K562 (cell line): Measurements from ENCODE around the gene ANKEF1. TPM values are rescaled to one million over a fixed set of nuclear protein-coding genes. Genes with fewer than 3 reads are reported as not detected.

Source experiments
- ATAC-seq: fragments of 200-7000 bp; cut with Tn5 transposase; 3 replicates; pipeline ENCODE4 v1.9.1; 2020; ENCODE audit warnings: moderate library complexity
- BruUV-seq: library from RNA; stranded (reverse); fragments of 400-500 nt; replicated peaks from 2 replicates; lab custom pipeline; 2021; lab: Mats Ljungman, UMichigan
- CTCF ChIA-PET: fragments of 300-600 bp; formaldehyde crosslinking; extraction: SDS; loops from one replicate; lab custom pipeline; 2021; ENCODE audit warnings: low intra/inter-chr PET ratio; lab: Yijun Ruan, JAX
- POLR2A ChIA-PET: fragments of 300-600, 350-650 bp; sonication (Branson Sonifier 250); formaldehyde crosslinking; extraction: SDS; loops from one replicate; lab custom pipeline; 2021; ENCODE audit warnings: antibody characterized with exemption, inconsistent platforms; lab: Yijun Ruan, JAX
- DNase-seq, 4 experiments: peaks; one replicate each; pipeline versions ENCODE4 v3.0.0 to v3.0.0-alpha.2; 2011 to 2018; ENCODE audit warnings: low spot score in 3 of 4, mixed read lengths in 3 of 4; ENCODE audit errors: extremely low read depth in 1 of 4
- FAIRE-seq: peaks from 2 replicates; lab custom pipeline; 2011; peaks lifted over from hg19 to GRCh38; lab: Jason Lieb, UNC
- H2AFZ ChIP-seq: 2 replicates; pipeline ENCODE4 v1.6.0; 2011; ENCODE audit warnings: low read depth, low read length, control low read depth, inconsistent platforms
- H3K27ac ChIP-seq: fragments of 200-600 bp; 3 replicates; pipeline ENCODE4 v1.8.0; 2011; ENCODE audit warnings: low read depth, mild to moderate bottlenecking, control low read depth, inconsistent platforms, low read length, moderate library complexity, mixed read lengths; ENCODE audit errors: extremely low read depth
- H3K27me3 ChIP-seq, 2 experiments: fragments of 300-600 bp in 1 of 2; 2 replicates in 1 of 2; 3 replicates in 1 of 2; pipeline versions ENCODE4 v1.6.0 to v1.8.0; 2011; ENCODE audit warnings: inconsistent platforms in 2 of 2, low read length in 2 of 2, mild to moderate bottlenecking in 1 of 2, mixed read lengths in 1 of 2, moderate library complexity in 1 of 2; ENCODE audit not compliant: control insufficient read depth in 2 of 2, insufficient read depth in 2 of 2
- H3K36me3 ChIP-seq: fragments of 300-600 bp; 3 replicates; pipeline ENCODE4 v1.8.0; 2011; ENCODE audit warnings: mild to moderate bottlenecking, low read length, inconsistent platforms; ENCODE audit not compliant: control insufficient read depth, insufficient read depth
- H3K4me1 ChIP-seq, 2 experiments: fragments of 200-600 bp in 1 of 2; replicated peaks in 1 of 2; 2 replicates in 1 of 2; 3 replicates in 1 of 2; pipeline versions ENCODE4 v1.5.1 to v1.8.0; 2011; ENCODE audit warnings: inconsistent platforms in 2 of 2, low read length in 2 of 2, mild to moderate bottlenecking in 1 of 2, mixed read lengths in 1 of 2, moderate library complexity in 1 of 2; ENCODE audit not compliant: control insufficient read depth in 2 of 2, insufficient read depth in 2 of 2
- H3K4me2 ChIP-seq: 2 replicates; pipeline ENCODE4 v1.6.1; 2011; ENCODE audit warnings: low read length, control low read depth, inconsistent platforms, mixed read lengths; ENCODE audit not compliant: insufficient read depth
- H3K4me3 ChIP-seq: fragments of 200-600 bp; sonication (generic), shearing (Covaris generic); 2 replicates; pipeline ENCODE4 v1.5.1; 2016; ENCODE audit warnings: control low read depth, inconsistent platforms
- H3K79me2 ChIP-seq: fragments of 200-600 bp; 3 replicates; pipeline ENCODE4 v1.8.0; 2011; ENCODE audit warnings: low read length, inconsistent platforms; ENCODE audit not compliant: control insufficient read depth, insufficient read depth
- H3K9ac ChIP-seq, 2 experiments: 2 replicates each; pipeline versions ENCODE4 v1.6.0 to v1.6.1; 2011; ENCODE audit warnings: low read depth in 2 of 2, low read length in 2 of 2, control low read depth in 1 of 2, inconsistent platforms in 1 of 2, mild to moderate bottlenecking in 1 of 2, mixed read lengths in 1 of 2; ENCODE audit not compliant: insufficient read depth in 1 of 2
- H3K9me1 ChIP-seq: one replicate; pipeline ENCODE4 v1.6.0; 2011; ENCODE audit warnings: inconsistent platforms, mild to moderate bottlenecking, low read length, moderate library complexity; ENCODE audit not compliant: control insufficient read depth, insufficient read depth
- H3K9me3 ChIP-seq: replicated peaks from 2 replicates; pipeline ENCODE4 v1.5.1; 2011; ENCODE audit warnings: low read depth, low read length, inconsistent platforms; ENCODE audit not compliant: control insufficient read depth, insufficient read depth
- H4K20me1 ChIP-seq: replicated peaks from 2 replicates; pipeline ENCODE4 v1.6.1; 2011; ENCODE audit warnings: low read length, inconsistent platforms, mixed read lengths; ENCODE audit not compliant: control insufficient read depth, insufficient read depth
- CBFA2T3 ChIP-seq: fragments of 450-650 bp; IDR thresholded peaks from 2 replicates; pipeline ENCODE4 v1.6.1; 2017
- MTA3 ChIP-seq: fragments of 450-650 bp; formaldehyde crosslinking; IDR thresholded peaks from 2 replicates; pipeline ENCODE4 v1.6.1; 2017; ENCODE audit warnings: mild to moderate bottlenecking, borderline replicate concordance
- MTF1 ChIP-seq: fragments of 250-450 bp; sonication (Bioruptor Pico); IDR thresholded peaks from 2 replicates; pipeline ENCODE4 v1.9.0; 2021; ENCODE audit warnings: moderate library complexity, mild to moderate bottlenecking, inconsistent platforms, borderline replicate concordance
- NFXL1 ChIP-seq: fragments of 450-650 bp; formaldehyde crosslinking; IDR thresholded peaks from 2 replicates; pipeline ENCODE4 v1.4.0; 2021; ENCODE audit warnings: mild to moderate bottlenecking
- POLR2AphosphoS2 ChIP-seq: IDR thresholded peaks from 2 replicates; pipeline ENCODE4 v1.6.1; 2012; ENCODE audit warnings: low read length, improper control_type of control experiment
- POLR3A ChIP-seq: IDR thresholded peaks from 2 replicates; pipeline ENCODE4 v1.6.1; 2011; ENCODE audit warnings: borderline replicate concordance, mild to moderate bottlenecking, moderate library complexity; ENCODE audit not compliant: insufficient read length, insufficient read depth; ENCODE audit errors: extremely low read depth
- RCOR1 ChIP-seq, 2 experiments: IDR thresholded peaks; 2 replicates each; pipeline ENCODE4 v1.6.1; 2012; ENCODE audit warnings: low read depth in 2 of 2, low read length in 2 of 2, borderline replicate concordance in 1 of 2, improper control_type of control experiment in 1 of 2
- SIRT6 ChIP-seq: IDR thresholded peaks from one replicate; pipeline ENCODE4 v1.6.1; 2012; ENCODE audit warnings: low read depth, mild to moderate bottlenecking, control low read depth, inconsistent platforms, low read length, moderate library complexity
- STAG1 ChIP-seq: sonication (generic); formaldehyde crosslinking; IDR thresholded peaks from 2 replicates; pipeline ENCODE4 v1.5.0; 2020; ENCODE audit warnings: missing genetic modification reagents, borderline replicate concordance
- TAF1 ChIP-seq: IDR thresholded peaks from 2 replicates; pipeline ENCODE4 v1.6.1; 2011; ENCODE audit warnings: mild to moderate bottlenecking, low read length, moderate library complexity; ENCODE audit not compliant: insufficient read depth, control insufficient read depth, severe bottlenecking; ENCODE audit errors: extremely low read depth
- TCF15 ChIP-seq: fragments of 250-450 bp; sonication (Bioruptor Pico); IDR thresholded peaks from 2 replicates; pipeline ENCODE4 v1.8.0; 2022; ENCODE audit warnings: moderate library complexity, mild to moderate bottlenecking, inconsistent platforms
- TCF7L2 ChIP-seq: fragments of 150-350 bp; IDR thresholded peaks from 2 replicates; pipeline ENCODE4 v1.6.1; 2016; ENCODE audit warnings: low read depth, mild to moderate bottlenecking, low read length, moderate library complexity
- TRIM28 ChIP-seq: fragments of 450-650 bp; IDR thresholded peaks from 2 replicates; pipeline ENCODE4 v1.6.1; 2017
- ZFPM2 ChIP-seq: fragments of 250-450 bp; sonication (Bioruptor Pico); IDR thresholded peaks from 2 replicates; pipeline ENCODE4 v1.5.1; 2022; ENCODE audit warnings: mild to moderate bottlenecking
- ZNF354B ChIP-seq: fragments of 250-450 bp; sonication (Bioruptor Pico); IDR thresholded peaks from 2 replicates; pipeline ENCODE4 v1.4.0; 2020
- ZNF644 ChIP-seq: fragments of 200-800 bp; sonication (Bioruptor generic); IDR thresholded peaks from 2 replicates; pipeline ENCODE4 v1.6.1; 2016; ENCODE audit warnings: low read depth, missing genetic modification characterization, missing compliant biosample characterization
- WGBS: fragments of 100-300 bp; shearing (Covaris generic); methylation state at CpG from one replicate; pipeline ENCODE4 v1.1.6; 2016; ENCODE audit warnings: low coverage, mixed read lengths; ENCODE audit not compliant: insufficient coverage; ENCODE audit errors: missing lambda C conversion rate; 5-methylcytosine and 5-hydroxymethylcytosine counted together
- in situ Hi-C: fragments of 300-500 bp; cut with MboI; formaldehyde crosslinking; loops from 4 replicates; pipeline ENCODE4 v1.15.0; 2018; ENCODE audit warnings: inconsistent platforms, mixed read lengths
- intact Hi-C: fragments of 100-400 bp; cut with micrococcal nuclease; formaldehyde crosslinking; loops from 2 replicates; pipeline ENCODE4 v1.14.2; 2022
- polyA plus RNA-seq, 8 experiments: library from polyadenylated mRNA; depleted of rRNA in 4 of 8; stranded (reverse) in 5 of 8; unstranded in 3 of 8; fragments of >200 nt; fragmentation: Nextera tagmentation in 2 of 8; fragmentation: Illumina TruSeq in 1 of 8; extraction: Ambion mirVana in 2 of 8; extraction: Trizol in 1 of 8; gene quantifications; 2 replicates each; pipeline versions ENCODE4 v1.2.1 to v1.2.3, GENCODE V29; 2011 to 2014; ENCODE audit warnings: inconsistent platforms in 1 of 8, missing spikeins in 1 of 8
- total RNA-seq, 7 experiments: library from RNA; depleted of rRNA in 6 of 7; stranded (reverse); fragments of >200 nt in 6 of 7; fragmentation: Illumina TruSeq in 2 of 7; extraction: Trizol in 2 of 7; gene quantifications; 2 replicates each; pipeline versions ENCODE4 v1.2.1 to v1.2.3, GENCODE V29; 2011 to 2021; ENCODE audit warnings: low replicate concordance in 1 of 7
- TF ChIP-seq, protein P1 (sequence below): sonication (generic); formaldehyde crosslinking; IDR thresholded peaks from 2 replicates; pipeline ENCODE4 v1.8.0; 2022; ENCODE audit warnings: mild to moderate bottlenecking, missing genetic modification reagents

ANKEF1 gene
- total and polyA plus RNA-seq, 9 of the 15 experiments (the other 6 are each of a cell fraction or from before 2014, with no cell fraction given), result 0.35 to 2.1 (median 1.7) TPM

- ChIA-PET CTCF (no interaction called here), POLR2A (no interaction called here)
- no peak for DNase-seq
- Histone ChIP-seq H3K9me3 (no peaks in the 10 kb centered on the region), H3K27me3 (no peaks in the 10 kb centered on the region), H4K20me1 (no peaks in the 10 kb centered on the region), H3K79me2 (no peaks in the 10 kb centered on the region), H3K9ac (no peak overlapping the region), H3K36me3 (no peaks in the 10 kb centered on the region), H3K4me3 (no peak overlapping the region), H3K4me2 (no peak overlapping the region), H2AFZ (no peak overlapping the region), H3K27ac (no peak overlapping the region), H3K4me1 (no peaks in the 10 kb centered on the region), H3K9me1 (no peaks in the 10 kb centered on the region)
- ATAC-seq, result no peak
- WGBS, result 4% methylated on average over 2 of the region's 2 CpGs
- in situ Hi-C loops, result no loop called here
- intact Hi-C loops, result no loop called here
- no peak for FAIRE-seq
- TF ChIP-seq, protein P1, sequence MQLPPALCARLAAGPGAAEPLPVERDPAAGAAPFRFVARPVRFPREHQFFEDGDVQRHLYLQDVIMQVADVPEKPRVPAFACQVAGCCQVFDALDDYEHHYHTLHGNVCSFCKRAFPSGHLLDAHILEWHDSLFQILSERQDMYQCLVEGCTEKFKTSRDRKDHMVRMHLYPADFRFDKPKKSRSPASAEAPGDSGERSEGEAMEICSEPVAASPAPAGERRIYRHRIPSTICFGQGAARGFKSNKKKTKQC, result no peak
- TF ChIP-seq TAF1, result no peak
- no peak for TF ChIP-seq POLR3A
- no peak for TF ChIP-seq POLR2AphosphoS2
- no peak for TF ChIP-seq ZNF644 (tag)
- TF ChIP-seq MTF1 (CRISPR knock-in tag), result no peak
- TF ChIP-seq TCF15 (CRISPR knock-in tag), result no peak
- TF ChIP-seq ZFPM2 (CRISPR knock-in tag), result no peak
- TF ChIP-seq SIRT6, result no peak
- TF ChIP-seq NFXL1 (CRISPR knock-in tag), result no peak
- TF ChIP-seq TRIM28, result no peak
- TF ChIP-seq RCOR1 (IDR thresholded peaks at IDR 0.05; ENCODE audit: borderline replicate concordance in 1 of 2, low read depth in 2 of 2, low read length in 2 of 2), result no peak
- no peak for TF ChIP-seq CBFA2T3
- no peak for TF ChIP-seq MTA3
- TF ChIP-seq TCF7L2, result no peak
- no peak for TF ChIP-seq ZNF354B
- no peak for TF ChIP-seq STAG1
- no TSS peak for BruUV-seq
Measured at GRCh38 chr20:10022625-10023024, 12.2 kb upstream of the ANKEF1 start.
